ENCODE data around the gene EDC3.

Gene EDC3

DNA sequence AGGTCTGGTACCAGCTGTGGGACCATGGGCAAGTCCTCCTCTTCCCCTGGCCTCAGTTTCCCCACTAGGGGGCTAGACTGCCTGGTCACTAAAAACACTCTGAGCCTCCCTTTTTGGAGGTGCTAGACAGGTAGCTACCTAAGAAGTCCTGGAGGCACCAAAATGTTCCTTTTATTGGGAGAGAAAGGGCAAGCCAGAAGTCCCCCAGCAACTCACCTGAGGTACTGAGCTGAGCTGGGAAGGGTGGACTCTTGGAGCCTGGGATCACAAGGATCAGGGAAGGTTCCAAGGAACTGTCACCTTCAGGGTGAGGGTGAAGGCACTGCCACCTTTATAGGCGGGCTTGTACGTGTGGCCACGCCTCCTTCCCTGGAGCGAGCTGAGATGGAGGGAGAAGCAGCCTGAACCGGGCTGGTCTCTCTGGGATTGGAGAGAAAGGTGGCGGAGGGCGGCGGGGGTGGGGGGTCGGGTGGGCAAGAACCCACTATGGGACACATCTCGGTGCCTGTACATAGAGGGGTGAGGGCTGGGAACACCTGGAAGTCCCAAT, 29.5 kb upstream of the EDC3 start, which contains the start of gene CYP1A1:
TSS of gene CYP1A1 (minus strand) at position 304 of the 550 bp plus-strand sequence. CDS start 2,431 bp downstream, outside the sequence.
- DNase-seq (ENCODE audit: low read depth in 1 of 2, low spot score in 1 of 2): peak; percentile 67 to 83
- in situ Hi-C loops (cut with HindIII; ENCODE audit: low pct_unique_long_range_greater_than_20kb, low sequenced_read_pairs): no loop called here
- TF ChIP-seq JUND (IDR thresholded peaks at IDR 0.05; ENCODE audit: low read depth): no peak

DNA sequence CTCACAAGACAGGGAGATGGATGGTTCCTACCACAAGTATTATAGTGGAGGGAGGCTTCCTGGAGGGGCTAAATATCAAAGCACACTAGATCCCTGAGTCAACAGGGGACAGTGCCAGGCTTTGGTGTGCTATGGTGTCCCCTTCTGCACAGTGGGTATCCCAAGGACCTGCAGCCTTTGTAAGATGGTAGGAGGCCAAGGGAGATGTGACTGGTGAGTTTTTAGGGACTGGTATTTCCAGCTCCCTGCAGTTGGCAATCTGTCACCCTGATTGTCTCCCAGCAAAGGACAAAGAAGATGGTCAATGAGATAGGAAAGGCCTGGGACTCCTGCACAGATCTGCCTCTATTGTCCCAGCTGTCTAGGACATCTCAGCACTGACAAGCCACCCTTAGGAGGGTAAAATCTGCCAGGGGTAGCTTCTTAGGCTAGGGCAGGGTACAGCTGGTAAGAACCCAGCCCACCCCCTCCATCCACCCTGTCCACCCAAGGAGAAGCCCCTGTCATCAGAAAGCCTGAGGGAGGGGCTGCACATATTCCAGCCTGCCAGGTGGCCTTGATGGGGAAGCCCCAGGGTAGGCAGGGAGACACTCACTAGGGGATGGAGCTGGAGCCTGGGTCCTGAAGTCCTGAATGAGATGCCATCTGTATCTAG, 28.9 kb upstream of the EDC3 start:
- peak in 1 of 2 experiments; percentile 25 for DNase-seq (ENCODE audit: low read depth in 1 of 2, low spot score in 1 of 2)
- in situ Hi-C loops (cut with HindIII; ENCODE audit: low pct_unique_long_range_greater_than_20kb, low sequenced_read_pairs): no loop called here
- no peak for TF ChIP-seq JUND (IDR thresholded peaks at IDR 0.05; ENCODE audit: low read depth)

DNA sequence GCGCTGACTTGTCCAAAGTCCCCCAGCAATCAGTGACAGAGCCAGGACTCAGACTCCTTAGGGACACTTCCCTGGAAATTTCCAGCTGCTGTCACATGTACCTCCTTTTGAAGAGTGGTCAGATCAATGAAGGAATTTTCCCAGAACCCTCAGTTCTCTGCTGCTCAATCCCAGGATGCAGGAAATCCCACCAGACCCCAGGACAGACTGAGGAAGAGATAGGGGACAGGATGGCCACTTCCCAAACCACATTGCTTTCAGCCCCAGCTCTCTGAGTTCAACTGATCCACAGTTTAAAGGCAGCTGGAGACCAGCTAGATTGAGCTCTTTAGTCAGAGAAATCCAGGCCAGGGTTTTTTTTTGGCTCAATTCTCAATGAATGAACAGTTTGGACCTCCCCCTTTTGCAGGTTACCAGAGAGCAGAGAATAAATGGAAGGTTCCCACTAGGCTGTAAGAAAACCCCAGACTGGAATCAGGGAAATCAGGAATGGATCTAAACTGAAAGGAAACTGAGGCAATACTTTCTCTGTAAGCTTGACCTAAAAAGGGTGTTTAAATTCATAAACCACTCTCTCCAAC, 28.0 kb upstream of the EDC3 start:
- DNase-seq (ENCODE audit: low read depth in 1 of 2, low spot score in 1 of 2): peak; percentile 87 to 90
- TF ChIP-seq JUND (IDR thresholded peaks at IDR 0.05; ENCODE audit: low read depth): peak; percentile 69; the same call in 1 of the 2 replicates
- in situ Hi-C loops (cut with HindIII; ENCODE audit: low pct_unique_long_range_greater_than_20kb, low sequenced_read_pairs): no loop called here

DNA sequence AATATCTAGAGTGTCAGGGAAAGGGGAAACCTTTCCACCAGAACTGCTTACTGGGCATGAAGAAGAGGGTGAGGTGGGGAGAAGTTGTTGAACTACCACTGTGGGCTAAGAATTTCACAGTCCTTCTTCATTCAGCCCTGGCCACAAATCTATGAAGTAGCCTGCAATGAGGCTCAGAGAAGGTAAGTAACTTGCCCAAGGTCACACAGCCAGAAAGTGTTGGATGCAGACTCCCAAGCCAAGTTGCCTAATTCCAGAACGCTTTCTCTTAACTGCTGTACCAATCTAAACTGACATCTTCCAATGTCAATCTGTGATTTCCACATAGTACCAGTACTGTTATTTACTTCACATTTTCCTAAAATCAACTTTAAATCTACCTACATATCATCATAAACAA, 27.4 kb upstream of the EDC3 start:
- DNase-seq (ENCODE audit: low read depth in 1 of 2, low spot score in 1 of 2): no peak
- in situ Hi-C loops (cut with HindIII; ENCODE audit: low pct_unique_long_range_greater_than_20kb, low sequenced_read_pairs): no loop called here
- no peak for TF ChIP-seq JUND (IDR thresholded peaks at IDR 0.05; ENCODE audit: low read depth)

DNA sequence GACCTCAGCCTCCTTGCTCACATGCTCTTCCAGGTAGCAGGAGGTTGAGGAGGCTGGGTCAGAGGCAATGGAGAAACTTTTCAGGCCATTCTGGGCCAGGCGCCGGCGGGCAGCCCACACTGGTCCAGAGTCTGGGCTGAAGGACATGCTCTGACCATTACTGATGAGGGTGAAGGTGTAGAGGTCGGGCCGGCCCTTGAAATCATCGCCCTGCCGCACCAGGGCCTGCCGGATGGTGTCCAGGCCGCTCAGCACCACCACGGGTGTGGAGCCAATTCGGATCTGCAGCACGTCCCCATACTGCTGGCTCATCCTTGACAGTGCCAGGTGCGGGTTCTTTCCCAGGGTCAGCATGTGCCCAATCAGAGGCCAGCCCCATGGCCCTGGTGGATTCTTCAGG, 26.8 kb upstream of the EDC3 start:
- in situ Hi-C loops (cut with HindIII; ENCODE audit: low pct_unique_long_range_greater_than_20kb, low sequenced_read_pairs): no loop called here
- TF ChIP-seq JUND (IDR thresholded peaks at IDR 0.05; ENCODE audit: low read depth): no peak
- DNase-seq (ENCODE audit: low read depth in 1 of 2, low spot score in 1 of 2): no peak

DNA sequence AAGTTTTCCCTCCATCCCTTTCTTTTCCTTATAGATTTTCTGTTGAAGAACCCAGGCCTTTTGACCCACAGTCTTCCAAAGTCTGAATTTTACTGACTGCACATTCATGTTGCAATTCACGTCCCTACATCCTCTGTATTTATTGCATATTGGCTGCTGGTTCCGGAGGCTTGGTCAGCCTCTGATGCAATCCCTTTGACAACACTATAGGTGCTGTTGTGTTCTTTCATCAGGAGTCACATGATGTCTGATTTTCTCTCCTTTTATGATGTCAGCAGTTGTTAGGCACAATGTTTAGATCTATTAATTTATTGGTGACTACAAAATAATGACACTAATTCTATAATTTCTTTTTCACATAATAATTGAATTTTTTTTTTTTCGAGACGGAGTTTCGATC, 20.8 kb upstream of the EDC3 start:
- no peak for DNase-seq (ENCODE audit: low read depth in 1 of 2, low spot score in 1 of 2)

DNA sequence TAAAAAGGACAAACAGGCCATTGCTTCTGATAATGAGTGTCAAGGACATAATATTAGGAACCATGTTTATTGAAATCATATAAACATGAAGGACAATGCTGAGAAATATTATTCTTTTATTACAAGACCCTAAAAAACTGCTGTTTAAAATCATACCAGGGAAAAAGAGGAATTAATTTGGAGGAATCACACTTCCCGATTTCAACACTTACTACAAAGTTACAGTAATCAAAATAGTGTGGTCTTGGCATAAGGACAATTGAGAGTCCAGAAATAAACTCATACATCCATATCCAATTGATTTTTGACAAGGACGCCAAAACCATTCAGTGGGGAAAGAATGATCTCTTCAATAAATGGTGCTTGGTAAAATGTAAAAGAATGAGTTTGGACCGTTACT, 16.5 kb upstream of the EDC3 start:
- DNase-seq (ENCODE audit: low read depth in 1 of 2, low spot score in 1 of 2): no peak
- in situ Hi-C loops (cut with HindIII; ENCODE audit: low pct_unique_long_range_greater_than_20kb, low sequenced_read_pairs): no loop called here
- no peak for TF ChIP-seq JUND (IDR thresholded peaks at IDR 0.05; ENCODE audit: low read depth)

More for the DNA sequence above, 20.8 kb upstream of the EDC3 start:
- in situ Hi-C loops (cut with HindIII; ENCODE audit: low pct_unique_long_range_greater_than_20kb, low sequenced_read_pairs): no loop called here
- TF ChIP-seq JUND (IDR thresholded peaks at IDR 0.05; ENCODE audit: low read depth): no peak

DNA sequence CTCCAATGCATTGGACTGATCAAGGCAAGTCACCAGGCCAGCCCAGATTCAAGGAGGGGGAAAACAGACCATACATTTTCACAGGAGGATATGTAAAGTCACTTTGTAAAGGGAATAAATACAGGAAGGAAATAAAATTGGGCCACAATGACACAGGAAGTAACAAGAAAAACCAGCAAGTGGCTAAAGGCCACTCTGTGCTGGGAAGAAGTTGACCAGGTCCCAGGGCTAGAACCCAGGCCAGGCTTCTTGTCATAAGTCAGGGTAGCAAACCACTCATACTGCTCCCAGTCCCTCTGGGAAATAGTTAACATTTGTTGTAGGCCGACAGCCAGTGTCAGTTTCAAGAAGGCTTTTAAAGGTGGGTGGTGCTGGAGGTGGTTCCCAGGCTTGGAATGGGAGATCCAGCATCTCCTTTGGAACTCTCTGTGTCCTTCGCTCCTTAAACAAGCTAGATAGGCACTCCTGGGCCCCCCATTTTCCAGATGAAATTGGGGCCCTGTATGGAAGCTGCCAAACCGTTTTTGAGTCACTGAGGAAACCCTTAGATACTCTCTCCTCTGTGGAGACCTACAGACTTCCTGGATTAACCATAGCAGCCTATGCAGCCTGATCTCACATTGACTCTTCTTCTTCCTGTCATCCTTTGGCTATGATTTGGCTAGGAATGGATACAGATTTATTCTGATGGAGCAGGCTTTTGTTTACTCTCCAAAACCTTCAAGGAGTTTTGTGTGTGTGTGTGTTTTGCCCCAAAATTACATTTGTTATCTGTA, 14.7 kb upstream of the EDC3 start:
- in situ Hi-C loops (cut with HindIII; ENCODE audit: low pct_unique_long_range_greater_than_20kb, low sequenced_read_pairs): no loop called here
- no peak for DNase-seq (ENCODE audit: low read depth in 1 of 2, low spot score in 1 of 2)
- no peak for TF ChIP-seq JUND (IDR thresholded peaks at IDR 0.05; ENCODE audit: low read depth)

DNA sequence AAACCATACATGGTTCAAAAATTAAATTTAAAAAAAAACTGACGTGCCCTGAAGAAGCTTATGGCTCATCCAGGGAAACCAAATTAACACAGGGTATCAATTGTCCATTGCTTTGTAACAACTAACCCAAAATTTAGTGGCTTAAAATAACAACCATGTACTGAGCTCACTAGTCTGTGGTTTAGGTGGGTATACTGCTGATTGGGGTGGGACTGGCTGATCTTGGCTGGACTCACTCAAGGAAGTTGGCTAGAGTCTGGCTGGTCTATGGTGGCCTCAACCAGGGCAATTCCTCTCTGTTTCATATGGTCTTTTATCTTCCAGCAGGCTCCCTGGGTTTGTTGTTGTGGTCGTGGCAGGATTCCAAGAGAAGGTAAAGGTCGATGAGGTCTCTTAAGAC, 14.1 kb upstream of the EDC3 start:
- in situ Hi-C loops (cut with HindIII; ENCODE audit: low pct_unique_long_range_greater_than_20kb, low sequenced_read_pairs): no loop called here
- no peak for DNase-seq (ENCODE audit: low read depth in 1 of 2, low spot score in 1 of 2)
- no peak for TF ChIP-seq JUND (IDR thresholded peaks at IDR 0.05; ENCODE audit: low read depth)

DNA sequence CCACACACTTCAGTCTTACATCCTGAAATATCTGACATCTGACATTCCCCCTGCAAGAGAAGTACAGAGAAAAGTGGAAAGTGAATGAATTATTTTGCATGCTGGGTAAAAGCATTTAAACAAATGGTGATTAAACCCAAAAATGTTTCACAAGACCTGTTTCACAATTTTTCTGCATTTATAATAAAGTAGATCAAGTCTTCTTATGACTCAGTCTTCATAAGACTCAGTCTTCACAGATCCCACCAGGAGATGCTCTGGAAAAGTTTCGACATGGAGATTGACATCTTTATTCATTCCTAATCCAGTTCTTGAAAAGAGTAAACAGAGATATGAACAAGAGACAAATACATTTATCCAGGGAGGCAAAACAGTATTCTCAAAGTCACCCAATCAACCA, 13.2 kb upstream of the EDC3 start:
- no peak for DNase-seq (ENCODE audit: low read depth in 1 of 2, low spot score in 1 of 2)
- no peak for TF ChIP-seq JUND (IDR thresholded peaks at IDR 0.05; ENCODE audit: low read depth)
- in situ Hi-C loops (cut with HindIII; ENCODE audit: low pct_unique_long_range_greater_than_20kb, low sequenced_read_pairs): no loop called here

DNA sequence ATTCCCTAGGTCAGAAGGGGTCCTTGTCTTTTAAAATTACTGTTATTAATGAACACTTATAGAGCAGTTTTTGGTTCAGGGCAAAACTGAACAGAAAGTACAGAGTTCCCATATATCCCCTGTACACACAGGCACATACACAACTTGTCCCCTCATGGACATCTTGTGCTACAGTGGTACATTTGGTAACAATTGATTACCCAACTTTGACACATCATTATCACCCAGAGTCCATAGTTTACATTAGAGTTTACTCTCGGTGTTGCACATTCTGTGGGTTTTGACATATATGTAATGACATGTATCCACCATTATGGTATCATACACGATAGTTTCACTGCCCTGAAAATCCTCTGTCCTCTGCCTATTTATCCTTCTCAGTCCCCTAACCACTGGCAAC, 984 bp upstream of the EDC3 start:
- DNase-seq (ENCODE audit: low read depth in 1 of 2, low spot score in 1 of 2): no peak
- no peak for TF ChIP-seq JUND (IDR thresholded peaks at IDR 0.05; ENCODE audit: low read depth)
- in situ Hi-C loops (cut with HindIII; ENCODE audit: low pct_unique_long_range_greater_than_20kb, low sequenced_read_pairs): no loop called here

DNA sequence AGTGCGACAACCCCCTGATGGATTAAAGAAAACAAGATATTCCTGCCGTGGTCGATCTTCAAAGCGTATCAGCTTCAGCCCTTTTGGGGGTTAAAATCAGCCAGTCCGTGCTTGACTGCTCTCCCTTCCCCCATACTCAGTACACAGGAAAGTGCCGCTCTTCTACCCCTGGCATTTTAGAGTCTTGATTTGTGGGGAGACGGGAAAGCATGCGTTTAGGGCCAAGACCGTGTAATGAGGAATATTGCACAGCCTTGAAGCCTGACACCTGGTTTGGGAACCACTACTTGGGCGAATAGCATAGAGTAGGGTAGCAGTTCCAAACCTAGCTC, 540 bp upstream of the EDC3 start:
- in situ Hi-C loops (cut with HindIII; ENCODE audit: low pct_unique_long_range_greater_than_20kb, low sequenced_read_pairs): no loop called here
- DNase-seq (ENCODE audit: low read depth in 1 of 2, low spot score in 1 of 2): no peak
- no peak for TF ChIP-seq JUND (IDR thresholded peaks at IDR 0.05; ENCODE audit: low read depth)

DNA sequence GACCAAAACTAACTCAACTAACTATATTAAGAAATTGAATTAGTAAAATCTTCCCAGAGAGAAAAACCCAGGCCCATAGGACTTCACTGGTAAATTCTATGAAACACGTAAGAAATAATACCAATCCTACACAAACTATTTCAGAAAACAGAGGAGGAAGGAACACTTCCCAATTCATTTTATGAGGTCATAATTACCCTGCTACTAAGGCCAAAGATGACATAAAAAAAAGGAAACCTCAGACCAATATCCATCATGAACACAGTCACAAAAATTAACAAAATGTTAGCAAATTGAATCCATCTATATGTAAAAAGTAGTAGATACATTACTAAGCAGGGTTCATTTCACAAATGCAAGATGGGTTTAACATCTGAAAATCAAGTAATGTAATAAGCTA, 3.5 kb downstream of the EDC3 start:
- in situ Hi-C loops (cut with HindIII; ENCODE audit: low pct_unique_long_range_greater_than_20kb, low sequenced_read_pairs): no loop called here
- TF ChIP-seq JUND (IDR thresholded peaks at IDR 0.05; ENCODE audit: low read depth): no peak
- no peak for DNase-seq (ENCODE audit: low read depth in 1 of 2, low spot score in 1 of 2)
